AG04450 (cell line): ENCODE data around the gene SFXN5. TPM values are rescaled to one million over a fixed set of nuclear protein-coding genes. Genes with fewer than 3 reads are reported as not detected.

Experiments used
- CTCF ChIA-PET: fragments of 300-600, 350-600 bp; formaldehyde crosslinking; extraction: SDS; loops from one replicate; lab custom pipeline; 2022; ENCODE audit warnings: antibody characterized with exemption, inconsistent platforms; lab: Charles Lee
- POLR2A ChIA-PET: fragments of 350-600 bp; formaldehyde crosslinking; extraction: SDS; loops from one replicate; lab custom pipeline; 2021; ENCODE audit warnings: antibody characterized with exemption, inconsistent platforms; lab: Yijun Ruan, JAX
- DNase-seq: peaks from one replicate; pipeline ENCODE4 v3.0.0-alpha.2; 2011; ENCODE audit warnings: low read depth, low spot score
- H3K27ac ChIP-seq: one replicate; pipeline ENCODE4 v1.5.1; 2012; ENCODE audit warnings: low read depth, low read length, control low read depth
- H3K27me3 ChIP-seq: one replicate; pipeline ENCODE4 v1.6.0; 2012; ENCODE audit warnings: low read length; ENCODE audit not compliant: control insufficient read depth, insufficient read depth
- H3K4me3 ChIP-seq: 2 replicates; pipeline ENCODE4 v1.5.1; 2011; ENCODE audit warnings: mild to moderate bottlenecking, low read depth, low read length, control low read depth
- H3K9me3 ChIP-seq: 2 replicates; pipeline ENCODE4 v1.5.1; 2012; ENCODE audit warnings: low read length; ENCODE audit not compliant: control insufficient read depth, insufficient read depth
- polyA plus RNA-seq: library from polyadenylated mRNA; depleted of rRNA; stranded (reverse); fragments of >200 nt; gene quantifications from 2 replicates; pipeline ENCODE4 v1.2.3, GENCODE V29; 2011; rRNA removed
- TF ChIP-seq, protein P1 (sequence below): IDR thresholded peaks from 2 replicates; pipeline ENCODE4 v1.5.1; 2011; ENCODE audit warnings: low read depth, low read length, control low read depth, inconsistent platforms

Gene SFXN5
- polyA plus RNA-seq, 1 experiment = 11.8 TPM

DNA sequence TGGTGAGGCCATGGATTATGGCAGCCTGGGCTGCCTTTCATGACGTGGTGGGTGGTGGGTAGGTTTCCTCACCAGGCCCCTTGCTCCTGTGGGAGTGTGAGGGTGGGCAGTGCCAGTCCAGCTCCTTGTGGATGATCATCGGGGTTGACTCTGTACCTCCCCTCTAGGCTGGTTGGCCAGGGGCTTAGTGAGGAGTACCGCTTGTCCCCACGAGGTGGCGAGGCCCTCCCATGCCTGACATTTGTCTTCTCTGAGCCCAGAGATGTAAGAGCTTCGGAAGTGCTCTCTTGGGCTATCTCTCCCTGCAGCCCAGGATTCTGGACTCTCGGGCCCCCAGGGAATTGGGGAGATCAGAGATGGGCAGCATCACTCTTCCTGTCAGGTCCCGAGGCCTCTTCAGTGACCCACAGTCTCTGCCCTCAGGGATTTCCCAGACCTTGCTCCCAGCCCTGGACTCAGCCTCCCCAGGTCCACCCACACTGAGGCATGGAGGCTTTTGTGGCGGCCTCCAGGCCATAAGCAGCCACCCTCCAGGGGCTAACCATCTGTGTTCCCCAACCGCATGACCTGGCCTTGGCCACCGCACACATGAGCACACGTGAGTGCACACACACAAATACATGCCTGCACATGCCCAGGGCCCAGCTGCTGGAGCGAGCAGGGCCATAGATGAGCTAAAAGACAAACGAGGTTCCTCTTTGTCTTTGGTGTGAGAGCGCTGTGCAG lies 177.8 kb downstream of the SFXN5 start:
- peaks cover 5% of the 10 kb centered on the region for H3K27me3 ChIP-seq
- DNase-seq = peak; percentile 41
- ChIA-PET POLR2A (interaction anchor here (0.9 to 1.1 kb wide), 2 partner anchors 32 to 80 kb away, joined by 3 to 4 read pairs; no protein-coding TSS in a partner anchor), CTCF (interaction anchor here (0.5 to 11.9 kb wide), 55 partner anchors 9 to 636 kb away, joined by 3 to 222 read pairs (median 5); partner anchors contain the start of gene EMX1)
- H3K4me3 ChIP-seq = no peak overlapping the region
- H3K9me3 ChIP-seq = no peaks in the 10 kb centered on the region; the same call in 1 of the 2 replicates
- no peak overlapping the region for H3K27ac ChIP-seq
- TF ChIP-seq, protein P1, sequence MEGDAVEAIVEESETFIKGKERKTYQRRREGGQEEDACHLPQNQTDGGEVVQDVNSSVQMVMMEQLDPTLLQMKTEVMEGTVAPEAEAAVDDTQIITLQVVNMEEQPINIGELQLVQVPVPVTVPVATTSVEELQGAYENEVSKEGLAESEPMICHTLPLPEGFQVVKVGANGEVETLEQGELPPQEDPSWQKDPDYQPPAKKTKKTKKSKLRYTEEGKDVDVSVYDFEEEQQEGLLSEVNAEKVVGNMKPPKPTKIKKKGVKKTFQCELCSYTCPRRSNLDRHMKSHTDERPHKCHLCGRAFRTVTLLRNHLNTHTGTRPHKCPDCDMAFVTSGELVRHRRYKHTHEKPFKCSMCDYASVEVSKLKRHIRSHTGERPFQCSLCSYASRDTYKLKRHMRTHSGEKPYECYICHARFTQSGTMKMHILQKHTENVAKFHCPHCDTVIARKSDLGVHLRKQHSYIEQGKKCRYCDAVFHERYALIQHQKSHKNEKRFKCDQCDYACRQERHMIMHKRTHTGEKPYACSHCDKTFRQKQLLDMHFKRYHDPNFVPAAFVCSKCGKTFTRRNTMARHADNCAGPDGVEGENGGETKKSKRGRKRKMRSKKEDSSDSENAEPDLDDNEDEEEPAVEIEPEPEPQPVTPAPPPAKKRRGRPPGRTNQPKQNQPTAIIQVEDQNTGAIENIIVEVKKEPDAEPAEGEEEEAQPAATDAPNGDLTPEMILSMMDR = peak; percentile 79

DNA sequence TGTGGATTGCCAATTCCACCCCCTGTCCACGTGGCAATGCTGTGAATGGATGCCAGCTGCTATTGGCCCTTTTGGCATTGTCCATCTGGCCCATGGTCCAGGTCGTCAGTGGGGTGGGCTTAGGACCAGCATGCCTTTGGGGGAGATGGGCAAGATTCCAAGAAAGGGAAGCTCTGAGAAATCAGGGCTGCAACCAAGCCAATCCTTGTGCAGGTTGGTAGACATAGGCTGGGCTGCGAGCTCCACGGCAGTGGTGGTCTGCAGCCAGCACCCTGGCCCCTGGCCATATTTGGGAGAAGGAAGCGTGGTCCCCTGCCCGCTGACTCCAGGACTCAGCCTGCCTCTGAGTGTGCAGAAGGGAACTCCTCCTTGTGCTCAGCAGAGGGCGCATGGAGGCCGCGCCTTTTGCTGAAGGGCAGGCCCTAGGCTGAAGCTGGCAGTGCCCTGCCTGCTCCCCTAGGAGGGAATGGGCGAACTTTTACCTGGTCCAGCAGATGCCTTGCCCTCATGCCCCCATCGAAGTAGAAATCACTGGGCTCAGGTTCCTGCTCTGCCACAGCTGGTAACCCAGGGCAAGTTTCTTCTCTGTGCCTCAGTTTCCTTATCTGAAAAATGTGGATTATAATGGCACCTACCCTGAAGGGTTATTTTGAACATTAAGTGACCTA lies 178.9 kb downstream of the SFXN5 start:
- CTCF ChIA-PET = interaction anchor here (0.6 to 11.9 kb wide), 56 partner anchors 10 to 1419 kb away, joined by 3 to 222 read pairs (median 5); partner anchors contain the start of gene EMX1
- no peak overlapping the region for H3K4me3 ChIP-seq
- no peak overlapping the region for H3K27ac ChIP-seq
- no peaks in the 10 kb centered on the region; the same call in 1 of the 2 replicates for H3K9me3 ChIP-seq
- H3K27me3 ChIP-seq = no peaks in the 10 kb centered on the region
- peak; percentile 48 for DNase-seq
- POLR2A ChIA-PET = interaction anchor here (0.9 kb wide), 1 partner anchor 34 kb away, joined by 4 read pairs; no protein-coding TSS in a partner anchor
- TF ChIP-seq, protein P1 = peak; percentile 90

Other genes starting within 250 kb of the SFXN5 start
- gene EXOC6B, start 245.7 kb downstream of the SFXN5 start, polyA plus RNA-seq = 25.6 and 28.7 TPM in 2 replicates
- gene SPR, start 184.3 kb downstream of the SFXN5 start, polyA plus RNA-seq = 17.5 TPM in 2 replicates
- gene EMX1, start 154.2 kb downstream of the SFXN5 start, polyA plus RNA-seq = not detected in 2 replicates
- 29.6 and 37.5 TPM in 2 replicates for gene RAB11FIP5, start 41.2 kb upstream of the SFXN5 start, polyA plus RNA-seq
- not detected in 2 replicates for gene NOTO, start 130.9 kb upstream of the SFXN5 start, polyA plus RNA-seq
- 10.4 and 13.8 TPM in 2 replicates for gene SMYD5, start 142.5 kb upstream of the SFXN5 start, polyA plus RNA-seq
- 11.6 and 12.0 TPM in 2 replicates for gene PRADC1, start 161.5 kb upstream of the SFXN5 start, polyA plus RNA-seq
- 303 and 331 TPM in 2 replicates for gene CCT7, start 162.6 kb upstream of the SFXN5 start, polyA plus RNA-seq
- gene FBXO41, start 212.8 kb upstream of the SFXN5 start, polyA plus RNA-seq = 2.5 and 2.7 TPM in 2 replicates
- not detected in 2 replicates for gene EGR4, start 221.8 kb upstream of the SFXN5 start, polyA plus RNA-seq